Lower leg skin (tissue), 3 donors: ENCODE measurements around the gene EZR.

Experiments
- POLR2A ChIP-seq, 2 donors: fragments of 450-650 bp; IDR thresholded peaks; one replicate each; pipeline ENCODE4 v1.6.1; 2016 to 2017; ENCODE audit warnings: antibody characterized with exemption in 2 of 2, mild to moderate bottlenecking in 1 of 2, moderate library complexity in 1 of 2
- TF ChIP-seq, protein P1 (sequence below), 3 donors: fragments of 450-650 bp; IDR thresholded peaks; one replicate each; pipeline ENCODE4 v1.5.1; 2016; ENCODE audit warnings: antibody characterized with exemption in 3 of 3, mild to moderate bottlenecking in 3 of 3, moderate library complexity in 2 of 3

- no peak for TF ChIP-seq POLR2A (IDR thresholded peaks at IDR 0.05)
- TF ChIP-seq, protein P1, sequence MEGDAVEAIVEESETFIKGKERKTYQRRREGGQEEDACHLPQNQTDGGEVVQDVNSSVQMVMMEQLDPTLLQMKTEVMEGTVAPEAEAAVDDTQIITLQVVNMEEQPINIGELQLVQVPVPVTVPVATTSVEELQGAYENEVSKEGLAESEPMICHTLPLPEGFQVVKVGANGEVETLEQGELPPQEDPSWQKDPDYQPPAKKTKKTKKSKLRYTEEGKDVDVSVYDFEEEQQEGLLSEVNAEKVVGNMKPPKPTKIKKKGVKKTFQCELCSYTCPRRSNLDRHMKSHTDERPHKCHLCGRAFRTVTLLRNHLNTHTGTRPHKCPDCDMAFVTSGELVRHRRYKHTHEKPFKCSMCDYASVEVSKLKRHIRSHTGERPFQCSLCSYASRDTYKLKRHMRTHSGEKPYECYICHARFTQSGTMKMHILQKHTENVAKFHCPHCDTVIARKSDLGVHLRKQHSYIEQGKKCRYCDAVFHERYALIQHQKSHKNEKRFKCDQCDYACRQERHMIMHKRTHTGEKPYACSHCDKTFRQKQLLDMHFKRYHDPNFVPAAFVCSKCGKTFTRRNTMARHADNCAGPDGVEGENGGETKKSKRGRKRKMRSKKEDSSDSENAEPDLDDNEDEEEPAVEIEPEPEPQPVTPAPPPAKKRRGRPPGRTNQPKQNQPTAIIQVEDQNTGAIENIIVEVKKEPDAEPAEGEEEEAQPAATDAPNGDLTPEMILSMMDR (IDR thresholded peaks at IDR 0.05): no peak
These were observed 16.6 kb upstream of the EZR start for GRCh38 chr6:158835616-158836221.
